ENCODE measurements around the gene AGMO.

AGMO gene

GRCh38 chr7:15464667-15465121, 97.1 kb downstream of the AGMO start:
- no peak for FAIRE-seq

GRCh38 chr7:15463801-15464666, 97.8 kb downstream of the AGMO start:
- FAIRE-seq, result no peak
- no peak for DNase-seq (ENCODE audit: extremely low spot score, insufficient read length, low read depth)

More at GRCh38 chr7:15464667-15465121, 97.1 kb downstream of the AGMO start:
- no peak for DNase-seq (ENCODE audit: extremely low spot score, insufficient read length, low read depth)

- DNase-seq (ENCODE audit: extremely low spot score, insufficient read length, low read depth) (no peak), FAIRE-seq (no peak)
These were observed 99.0 kb downstream of the AGMO start for GRCh38 chr7:15462721-15463389.

- DNase-seq (ENCODE audit: extremely low spot score, insufficient read length, low read depth) (no peak), FAIRE-seq (no peak)
These were observed 100.2 kb downstream of the AGMO start for GRCh38 chr7:15461576-15461975.

GRCh38 chr7:15459018-15459615, 102.7 kb downstream of the AGMO start:
- FAIRE-seq (no peak), DNase-seq (ENCODE audit: extremely low spot score, insufficient read length, low read depth) (no peak)

GRCh38 chr7:15457990-15458955, 103.5 kb downstream of the AGMO start:
- DNase-seq (ENCODE audit: extremely low spot score, insufficient read length, low read depth) (no peak), FAIRE-seq (no peak)

- no peak for DNase-seq (ENCODE audit: extremely low spot score, insufficient read length, low read depth)
- FAIRE-seq, result no peak
These were observed 109.1 kb downstream of the AGMO start for GRCh38 chr7:15452670-15453069.

- no peak for DNase-seq (ENCODE audit: extremely low spot score, insufficient read length, low read depth)
- no peak for FAIRE-seq
These were observed 115.1 kb downstream of the AGMO start for GRCh38 chr7:15446722-15447121.

GRCh38 chr7:15446280-15446679, 115.5 kb downstream of the AGMO start:
- no peak for FAIRE-seq

GRCh38 chr7:15441915-15442314, 119.9 kb downstream of the AGMO start:
- DNase-seq (ENCODE audit: extremely low spot score, insufficient read length, low read depth), result no peak
- no peak for FAIRE-seq

More at GRCh38 chr7:15446280-15446679, 115.5 kb downstream of the AGMO start:
- no peak for DNase-seq (ENCODE audit: extremely low spot score, insufficient read length, low read depth)

- FAIRE-seq (no peak), DNase-seq (ENCODE audit: extremely low spot score, insufficient read length, low read depth) (no peak)
These were observed 121.3 kb downstream of the AGMO start for GRCh38 chr7:15440482-15440881.

GRCh38 chr7:15439853-15440252, 122.0 kb downstream of the AGMO start:
- no peak for FAIRE-seq
- DNase-seq (ENCODE audit: extremely low spot score, insufficient read length, low read depth), result no peak

- FAIRE-seq, result no peak
These were observed 128.7 kb downstream of the AGMO start for GRCh38 chr7:15433151-15433550.

GRCh38 chr7:15430911-15431310, 130.9 kb downstream of the AGMO start:
- FAIRE-seq (no peak), DNase-seq (ENCODE audit: extremely low spot score, insufficient read length, low read depth) (no peak)

More at GRCh38 chr7:15433151-15433550, 128.7 kb downstream of the AGMO start:
- DNase-seq (ENCODE audit: extremely low spot score, insufficient read length, low read depth), result no peak

GRCh38 chr7:15430191-15430590, 131.6 kb downstream of the AGMO start:
- DNase-seq (ENCODE audit: extremely low spot score, insufficient read length, low read depth) (no peak), FAIRE-seq (no peak)

GRCh38 chr7:15424468-15424867, 137.3 kb downstream of the AGMO start:
- FAIRE-seq, result no peak

GRCh38 chr7:15419596-15419995, 142.2 kb downstream of the AGMO start:
- no peak for FAIRE-seq
- no peak for DNase-seq (ENCODE audit: extremely low spot score, insufficient read length, low read depth)

More at GRCh38 chr7:15424468-15424867, 137.3 kb downstream of the AGMO start:
- no peak for DNase-seq (ENCODE audit: extremely low spot score, insufficient read length, low read depth)

- FAIRE-seq (no peak), DNase-seq (ENCODE audit: extremely low spot score, insufficient read length, low read depth) (no peak)
These were observed 143.6 kb downstream of the AGMO start for GRCh38 chr7:15418264-15418663.

GRCh38 chr7:15417341-15417988, 144.3 kb downstream of the AGMO start:
- DNase-seq (ENCODE audit: extremely low spot score, insufficient read length, low read depth) (no peak), FAIRE-seq (no peak)
